Fibroblast of lung (primary cell): Measurements from ENCODE around the gene ZNF682. TPM values are rescaled to one million over a fixed set of nuclear protein-coding genes. Genes with fewer than 3 reads are reported as not detected.

Source experiments
- DNase-seq, 2 donors: peaks; one replicate each; pipeline versions ENCODE4 v3.0.0 to v3.0.0-alpha.2; 2010; ENCODE audit warnings: low read depth in 2 of 2
- H2AFZ ChIP-seq: 2 replicates; pipeline ENCODE4 v1.5.1; 2012; ENCODE audit warnings: low read length, control low read depth, inconsistent platforms
- H3K27ac ChIP-seq: 2 replicates; pipeline ENCODE4 v1.5.1; 2011; ENCODE audit warnings: low read length, control low read depth; ENCODE audit not compliant: insufficient read depth
- H3K27me3 ChIP-seq: 2 replicates; pipeline ENCODE4 v1.5.1; 2011; ENCODE audit warnings: mild to moderate bottlenecking, low read length; ENCODE audit not compliant: control insufficient read depth, insufficient read depth
- H3K36me3 ChIP-seq: 2 replicates; pipeline ENCODE4 v1.5.1; 2011; ENCODE audit warnings: low read length; ENCODE audit not compliant: control insufficient read depth, insufficient read depth
- H3K4me1 ChIP-seq: 2 replicates; pipeline ENCODE4 v1.5.1; 2011; ENCODE audit warnings: low read length; ENCODE audit not compliant: control insufficient read depth, insufficient read depth; ENCODE audit errors: extremely low read depth
- H3K4me2 ChIP-seq: 2 replicates; pipeline ENCODE4 v1.5.1; 2011; ENCODE audit warnings: low read length, control low read depth; ENCODE audit not compliant: insufficient read depth; ENCODE audit errors: extremely low read depth
- H3K4me3 ChIP-seq, 4 experiments: fragments of 200-600 bp in 1 of 4; sonication (generic) in 1 of 4; replicated peaks in 1 of 4; 2 replicates each; pipeline ENCODE4 v1.5.1; 2011 to 2016; ENCODE audit warnings: low read length in 4 of 4, low read depth in 3 of 4, mild to moderate bottlenecking in 3 of 4, control low read depth in 2 of 4, inconsistent platforms in 1 of 4, mixed read lengths in 1 of 4; ENCODE audit not compliant: insufficient read depth in 1 of 4; ENCODE audit errors: control extremely low read depth in 1 of 4
- H3K79me2 ChIP-seq: 2 replicates; pipeline ENCODE4 v1.5.1; 2012; ENCODE audit warnings: mild to moderate bottlenecking, low read length, inconsistent platforms; ENCODE audit not compliant: control insufficient read depth, insufficient read depth
- H3K9ac ChIP-seq: 2 replicates; pipeline ENCODE4 v1.5.1; 2011; ENCODE audit warnings: mild to moderate bottlenecking, low read length, control low read depth; ENCODE audit not compliant: insufficient read depth
- H3K9me3 ChIP-seq: 2 replicates; pipeline ENCODE4 v1.5.1; 2012; ENCODE audit warnings: low read depth, low read length; ENCODE audit not compliant: control insufficient read depth, insufficient read depth
- H4K20me1 ChIP-seq: 2 replicates; pipeline ENCODE4 v1.5.1; 2011; ENCODE audit warnings: low read length; ENCODE audit not compliant: control insufficient read depth, insufficient read depth; ENCODE audit errors: extremely low read depth
- CTCF ChIP-seq, 2 donors: IDR thresholded peaks in 1 of 2; conservative IDR thresholded peaks in 1 of 2; 1 replicate in 1 of 2; 2 replicates in 1 of 2; pipeline ENCODE4 v1.5.1; 2011 to 2012; ENCODE audit warnings: low read length in 2 of 2, control low read depth in 1 of 2, inconsistent platforms in 1 of 2, low read depth in 1 of 2, mild to moderate bottlenecking in 1 of 2
- EZH2 ChIP-seq: IDR thresholded peaks from 2 replicates; pipeline ENCODE4 v1.5.1; 2012; ENCODE audit warnings: low read length, control low read depth, mild to moderate bottlenecking; ENCODE audit errors: missing control alignments
- polyA plus RNA-seq, 2 donors: library from polyadenylated mRNA; depleted of rRNA in 1 of 2; stranded (reverse) in 1 of 2; unstranded in 1 of 2; fragments of >200 nt; gene quantifications; 2 replicates each; pipeline ENCODE4 v1.2.1, GENCODE V29; 2011 to 2012; ENCODE audit warnings: missing spikeins in 1 of 2
- total RNA-seq: library from RNA; depleted of rRNA; stranded (reverse); fragments of >200 nt; gene quantifications from 2 replicates; pipeline ENCODE4 v1.2.1, GENCODE V29; 2014

Gene ZNF682
- total and polyA plus RNA-seq, 2 donors (not counting 1 experiment from before 2014, with no cell fraction given) = 1.4 to 2.5 TPM

DNA sequence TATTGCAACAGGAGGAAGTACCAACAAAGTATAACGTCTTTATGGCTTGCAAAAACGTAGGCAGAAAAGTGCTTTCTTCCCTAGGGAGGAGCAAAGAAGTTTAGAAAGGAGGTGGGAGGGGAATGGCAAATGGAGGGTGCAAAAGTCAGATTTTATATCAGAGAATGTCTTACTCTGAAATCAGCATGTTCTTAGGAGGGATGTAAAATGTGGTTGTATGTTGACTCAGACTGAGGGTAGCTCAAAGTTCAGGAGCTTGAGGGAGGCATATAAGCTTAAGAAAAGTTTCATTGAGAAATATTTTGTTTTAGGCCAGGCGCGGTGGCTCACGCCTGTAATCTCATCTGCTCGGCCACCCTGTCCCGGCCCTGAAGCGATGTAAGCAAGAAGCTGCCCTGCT, 40.2 kb upstream of the ZNF682 start:
- Histone ChIP-seq H2AFZ (peak overlapping the region; percentile 68), H3K27ac (no peak overlapping the region), H3K9me3 (no peaks in the 10 kb centered on the region), H3K27me3 (no peaks in the 10 kb centered on the region), H3K79me2 (no peaks in the 10 kb centered on the region), H3K4me1 (peaks cover 4% of the 10 kb centered on the region), H3K9ac (no peak overlapping the region), H3K36me3 (no peaks in the 10 kb centered on the region), H3K4me2 (peak overlapping the region; percentile 76), H4K20me1 (no peaks in the 10 kb centered on the region), H3K4me3 (peak overlapping the region; percentile 47 to 78 (median 66))
- peak in 1 of 2 donors; percentile 40 for DNase-seq
- TF ChIP-seq CTCF (conservative IDR thresholded peaks at IDR 0.05 in 1 of 2, IDR thresholded peaks at IDR 0.05 in 1 of 2; ENCODE audit: low read depth in 1 of 2, low read length in 2 of 2) (no peak), EZH2 (no peak)

DNA sequence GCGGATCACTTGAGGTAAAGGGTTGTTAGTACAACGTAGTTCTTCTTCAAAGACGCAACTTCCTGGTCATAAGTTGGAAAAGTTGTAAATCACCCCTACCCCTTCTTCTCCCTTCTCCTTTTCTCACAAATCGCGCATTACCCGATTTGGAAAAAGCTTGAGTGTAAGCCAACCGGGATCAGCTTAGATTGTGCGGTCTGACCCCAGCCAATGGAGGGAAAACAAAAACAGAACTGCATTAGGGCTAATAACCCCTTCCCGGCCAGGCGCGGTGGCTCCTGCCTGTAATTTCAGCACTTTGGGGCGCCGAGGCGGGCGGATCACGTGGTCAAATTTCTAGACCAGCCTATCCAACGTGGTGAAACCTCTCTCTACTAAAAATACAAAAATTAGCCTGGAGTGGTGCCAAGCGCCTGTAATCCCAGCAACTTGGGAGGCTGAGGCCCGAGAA, 39.3 kb upstream of the ZNF682 start:
- TF ChIP-seq EZH2 (no peak), CTCF (conservative IDR thresholded peaks at IDR 0.05 in 1 of 2, IDR thresholded peaks at IDR 0.05 in 1 of 2; ENCODE audit: low read depth in 1 of 2, low read length in 2 of 2) (no peak)
- Histone ChIP-seq H3K4me1 (peaks cover 4% of the 10 kb centered on the region), H3K9ac (no peak overlapping the region), H3K27ac (peak overlapping the region; percentile 34), H3K4me3 (peak overlapping the region; percentile 47 to 78 (median 66)), H3K4me2 (peak overlapping the region; percentile 93), H3K79me2 (no peaks in the 10 kb centered on the region), H3K9me3 (no peaks in the 10 kb centered on the region), H3K27me3 (no peaks in the 10 kb centered on the region), H2AFZ (peak overlapping the region; percentile 96), H3K36me3 (no peaks in the 10 kb centered on the region), H4K20me1 (no peaks in the 10 kb centered on the region)
- peak; percentile 31 to 75 for DNase-seq

GRCh38 chr19:20077791-20078463, 38.6 kb upstream of the ZNF682 start, which contains the start of gene ZNF90:
Gene ZNF90 (plus strand): TSS chr19:20078000. CDS start chr19:20078133, 133 bp downstream.
- H3K27me3 ChIP-seq = no peaks in the 10 kb centered on the region
- peak within 1 kb of the TSS; percentile 47 to 78 (median 66) for H3K4me3 ChIP-seq
- no peaks in the 10 kb centered on the region for H3K36me3 ChIP-seq
- H3K9ac ChIP-seq = no peak within 1 kb of the TSS
- H2AFZ ChIP-seq = peak within 1 kb of the TSS; percentile 96
- peaks cover 4% of the 10 kb centered on the region for H3K4me1 ChIP-seq
- peak within 1 kb of the TSS; percentile 34 for H3K27ac ChIP-seq
- TF ChIP-seq EZH2 (no peak), CTCF (conservative IDR thresholded peaks at IDR 0.05 in 1 of 2, IDR thresholded peaks at IDR 0.05 in 1 of 2; ENCODE audit: low read depth in 1 of 2, low read length in 2 of 2) (peak in 1 of 2 donors; percentile 7)
- no peaks in the 10 kb centered on the region for H3K79me2 ChIP-seq
- no peaks in the 10 kb centered on the region for H4K20me1 ChIP-seq
- peak; percentile 96 to 97 for DNase-seq
- H3K9me3 ChIP-seq = no peaks in the 10 kb centered on the region
- H3K4me2 ChIP-seq = peak within 1 kb of the TSS; percentile 93
